Neural cell (in vitro differentiated cells): Measurements from ENCODE around the gene TEN1. TPM values are rescaled to one million over a fixed set of nuclear protein-coding genes. Genes with fewer than 3 reads are reported as not detected.

Experiments
- H2AFZ ChIP-seq: fragments of 200-600, 300-800 bp; sonication (generic), shearing (Covaris generic); 2 replicates; pipeline ENCODE4 v1.6.0; 2014; ENCODE audit warnings: low read depth, mild to moderate bottlenecking, antibody characterized with exemption, low read length, moderate library complexity
- H3F3A ChIP-seq: fragments of 200-600 bp; shearing (Covaris generic); 2 replicates; pipeline ENCODE4 v1.6.1; 2016; ENCODE audit warnings: mild to moderate bottlenecking, moderate library complexity, mixed read lengths, antibody characterized with exemption, low read length; ENCODE audit not compliant: insufficient read depth, poor library complexity, severe bottlenecking
- H3K27ac ChIP-seq: fragments of 200-600, 300-800 bp; sonication (generic), shearing (Covaris generic); 2 replicates; pipeline ENCODE4 v1.5.1; 2014; ENCODE audit warnings: mild to moderate bottlenecking, low read length, moderate library complexity
- H3K27me3 ChIP-seq: fragments of 300-800, 200-600 bp; sonication (generic), shearing (Covaris generic); 2 replicates; pipeline ENCODE4 v1.6.0; 2014; ENCODE audit warnings: mild to moderate bottlenecking, low read depth, low read length, moderate library complexity; ENCODE audit not compliant: insufficient read depth
- H3K36me3 ChIP-seq: fragments of 300-800, 200-600 bp; sonication (generic), shearing (Covaris generic); 2 replicates; pipeline ENCODE4 v1.5.1; 2014; ENCODE audit warnings: mild to moderate bottlenecking, antibody characterized with exemption, low read length, moderate library complexity; ENCODE audit not compliant: insufficient read depth
- H3K4me2 ChIP-seq: fragments of 300-800, 200-600 bp; sonication (generic), shearing (Covaris generic); 2 replicates; pipeline ENCODE4 v1.6.0; 2014; ENCODE audit warnings: mild to moderate bottlenecking, low read length
- H3K4me3 ChIP-seq: fragments of 300-800, 200-600 bp; sonication (generic), shearing (Covaris generic); 2 replicates; pipeline ENCODE4 v1.5.1; 2014; ENCODE audit warnings: mild to moderate bottlenecking, low read length, moderate library complexity
- H3K79me2 ChIP-seq: fragments of 200-600 bp; shearing (Covaris generic); replicated peaks from 2 replicates; pipeline ENCODE4 v1.6.0; 2014; ENCODE audit warnings: mild to moderate bottlenecking, low read length, moderate library complexity; ENCODE audit not compliant: insufficient read depth
- H3K9ac ChIP-seq: fragments of 300-800, 200-600 bp; sonication (generic), shearing (Covaris generic); 2 replicates; pipeline ENCODE4 v1.6.1; 2016; ENCODE audit warnings: mild to moderate bottlenecking, low read length, mixed read lengths
- H3K9me2 ChIP-seq: fragments of 200-600 bp; shearing (Covaris generic); 2 replicates; pipeline ENCODE4 v1.6.1; 2016; ENCODE audit warnings: mild to moderate bottlenecking, low read length, mixed read lengths; ENCODE audit not compliant: insufficient read depth
- H3K9me3 ChIP-seq: fragments of 200-600, 300-800 bp; sonication (generic), shearing (Covaris generic); 2 replicates; pipeline ENCODE4 v1.6.1; 2016; ENCODE audit warnings: mild to moderate bottlenecking, mixed run types, low read length, moderate library complexity, mixed read lengths
- H4K20me1 ChIP-seq: fragments of 200-600 bp; shearing (Covaris generic); 2 replicates; pipeline ENCODE4 v1.6.1; 2016; ENCODE audit warnings: mild to moderate bottlenecking, mixed run types; ENCODE audit not compliant: insufficient read depth
- EP300 ChIP-seq: fragments of 450-650 bp; conservative IDR thresholded peaks from 2 replicates; pipeline ENCODE4 v1.6.1; 2014; ENCODE audit warnings: antibody characterized with exemption, mild to moderate bottlenecking, moderate library complexity; ENCODE audit not compliant: poor library complexity, severe bottlenecking
- EZH2 ChIP-seq: fragments of 200-600, 300-800 bp; shearing (Covaris generic), sonication (generic); IDR thresholded peaks from 2 replicates; pipeline ENCODE4 v1.6.1; 2014; ENCODE audit warnings: antibody characterized with exemption, low read length, borderline replicate concordance, mild to moderate bottlenecking; ENCODE audit not compliant: insufficient read depth, poor library complexity, severe bottlenecking
- MXI1 ChIP-seq: fragments of 450-650 bp; conservative IDR thresholded peaks from 2 replicates; pipeline ENCODE4 v1.6.1; 2014; ENCODE audit warnings: antibody characterized with exemption, mild to moderate bottlenecking; ENCODE audit not compliant: poor library complexity, severe bottlenecking
- POLR2AphosphoS5 ChIP-seq: IDR thresholded peaks from 2 replicates; pipeline ENCODE4 v1.6.1; 2012
- RAD21 ChIP-seq: fragments of 450-650 bp; conservative IDR thresholded peaks from 2 replicates; pipeline ENCODE4 v1.6.1; 2014; ENCODE audit warnings: antibody characterized with exemption, mild to moderate bottlenecking, moderate library complexity
- SMC3 ChIP-seq: fragments of 450-650 bp; conservative IDR thresholded peaks from 2 replicates; pipeline ENCODE4 v1.6.1; 2014; ENCODE audit warnings: antibody characterized with exemption, mild to moderate bottlenecking, moderate library complexity; ENCODE audit not compliant: poor library complexity
- TAF1 ChIP-seq: IDR thresholded peaks from 2 replicates; pipeline ENCODE4 v1.6.1; 2012; ENCODE audit warnings: low read depth
- polyA plus RNA-seq: library from polyadenylated mRNA; depleted of rRNA; stranded (reverse); fragments of >200 nt; gene quantifications from 2 replicates; pipeline ENCODE4 v1.2.3, GENCODE V29; 2014
- TF ChIP-seq, protein P1 (sequence below): fragments of 450-650 bp; IDR thresholded peaks from 2 replicates; pipeline ENCODE4 v1.5.1; 2014; ENCODE audit warnings: antibody characterized with exemption, mild to moderate bottlenecking, moderate library complexity; ENCODE audit not compliant: poor library complexity, severe bottlenecking
- TF ChIP-seq, protein P2 (sequence below): IDR thresholded peaks from 2 replicates; pipeline ENCODE4 v1.6.1; 2012; ENCODE audit warnings: borderline replicate concordance

TEN1 gene
- polyA plus RNA-seq, 1 donor from 2014 or later = 33.1 TPM

DNA sequence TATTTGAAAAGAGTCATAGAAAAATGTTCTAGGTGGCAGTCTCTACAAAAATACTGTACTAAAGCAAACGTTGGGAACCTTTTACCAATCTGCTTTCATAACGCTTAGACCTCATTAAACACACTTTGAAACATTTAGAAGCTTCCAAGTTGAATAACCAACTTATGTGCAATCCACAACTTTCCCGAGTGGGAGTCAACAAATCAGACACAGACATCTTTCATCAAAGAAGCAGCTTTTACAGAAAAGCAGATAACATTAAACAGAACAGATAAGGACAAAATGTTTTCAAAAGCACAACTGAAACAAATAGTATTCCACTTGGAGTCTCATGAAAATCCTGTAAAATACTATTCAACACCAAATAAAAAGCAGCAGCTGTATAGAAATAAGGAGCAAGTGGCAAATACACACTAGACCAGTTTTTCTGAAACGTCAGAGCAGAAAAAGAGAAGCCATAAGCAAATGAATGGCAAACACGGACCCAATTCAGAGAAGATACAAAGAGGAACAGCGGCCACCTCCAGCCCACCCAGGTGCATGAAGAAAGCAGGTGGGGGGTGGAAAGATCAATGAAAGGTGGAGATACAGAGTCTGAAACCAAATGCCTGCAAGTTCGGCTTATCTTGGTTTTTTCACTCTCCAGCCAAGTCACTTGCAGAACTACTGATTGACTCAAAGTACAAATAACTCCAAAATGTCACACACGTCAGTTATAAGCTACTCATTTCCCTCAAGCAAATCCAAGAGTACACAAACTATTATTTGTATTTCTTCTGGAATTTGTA is 19.8 kb upstream of the TEN1 start:
- Histone ChIP-seq H3K4me2 (no peak overlapping the region), H3K36me3 (no peaks in the 10 kb centered on the region), H4K20me1 (no peaks in the 10 kb centered on the region), H3K27me3 (no peaks in the 10 kb centered on the region), H3K4me3 (no peak overlapping the region), H3K9ac (no peak overlapping the region), H3K79me2 (no peaks in the 10 kb centered on the region), H3K9me3 (no peaks in the 10 kb centered on the region), H3F3A (no peaks in the 10 kb centered on the region), H3K9me2 (no peaks in the 10 kb centered on the region), H2AFZ (no peak overlapping the region), H3K27ac (no peak overlapping the region)
- TF ChIP-seq EP300 = no peak

DNA sequence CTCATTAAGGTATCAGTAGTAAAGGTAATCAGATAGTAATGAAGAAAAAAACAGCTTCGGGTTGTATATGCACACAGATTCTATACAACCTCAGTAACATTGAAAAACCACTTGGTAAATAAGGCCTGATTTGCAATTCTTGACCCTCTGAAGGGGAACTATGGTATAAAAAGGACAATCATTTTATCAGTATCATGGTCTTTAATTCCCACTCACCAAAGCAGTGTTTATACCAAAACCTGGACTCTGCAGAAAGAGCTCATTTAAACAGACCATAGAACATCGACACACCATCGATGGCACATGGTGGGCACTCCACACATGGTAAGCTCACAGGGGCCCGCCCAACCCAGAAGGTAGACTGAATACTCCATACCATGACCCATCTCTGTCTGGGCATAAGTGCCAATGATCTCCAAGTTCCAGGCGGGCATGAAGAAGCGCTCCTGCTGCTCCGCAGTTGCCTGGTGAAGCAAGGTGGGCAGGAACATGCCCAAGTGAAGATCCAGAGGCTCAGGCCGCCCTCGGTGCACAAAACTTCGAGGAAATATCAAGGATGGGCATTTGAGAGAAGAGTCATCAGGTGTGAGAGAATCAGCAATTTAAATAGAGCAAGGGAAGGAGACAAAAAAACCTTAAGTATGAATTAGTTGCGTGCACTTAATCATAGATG is 19.1 kb upstream of the TEN1 start:
- H3K27ac ChIP-seq = no peak overlapping the region
- H4K20me1 ChIP-seq = no peaks in the 10 kb centered on the region

More for the DNA sequence above, 19.1 kb upstream of the TEN1 start:
- Histone ChIP-seq H3K4me3 (no peak overlapping the region), H3K9ac (no peak overlapping the region), H3K9me3 (no peaks in the 10 kb centered on the region), H3K36me3 (no peaks in the 10 kb centered on the region), H3K27me3 (no peaks in the 10 kb centered on the region), H3F3A (no peaks in the 10 kb centered on the region), H3K79me2 (no peaks in the 10 kb centered on the region), H3K4me2 (no peak overlapping the region), H3K9me2 (no peaks in the 10 kb centered on the region), H2AFZ (no peak overlapping the region)
- TF ChIP-seq, protein P1, sequence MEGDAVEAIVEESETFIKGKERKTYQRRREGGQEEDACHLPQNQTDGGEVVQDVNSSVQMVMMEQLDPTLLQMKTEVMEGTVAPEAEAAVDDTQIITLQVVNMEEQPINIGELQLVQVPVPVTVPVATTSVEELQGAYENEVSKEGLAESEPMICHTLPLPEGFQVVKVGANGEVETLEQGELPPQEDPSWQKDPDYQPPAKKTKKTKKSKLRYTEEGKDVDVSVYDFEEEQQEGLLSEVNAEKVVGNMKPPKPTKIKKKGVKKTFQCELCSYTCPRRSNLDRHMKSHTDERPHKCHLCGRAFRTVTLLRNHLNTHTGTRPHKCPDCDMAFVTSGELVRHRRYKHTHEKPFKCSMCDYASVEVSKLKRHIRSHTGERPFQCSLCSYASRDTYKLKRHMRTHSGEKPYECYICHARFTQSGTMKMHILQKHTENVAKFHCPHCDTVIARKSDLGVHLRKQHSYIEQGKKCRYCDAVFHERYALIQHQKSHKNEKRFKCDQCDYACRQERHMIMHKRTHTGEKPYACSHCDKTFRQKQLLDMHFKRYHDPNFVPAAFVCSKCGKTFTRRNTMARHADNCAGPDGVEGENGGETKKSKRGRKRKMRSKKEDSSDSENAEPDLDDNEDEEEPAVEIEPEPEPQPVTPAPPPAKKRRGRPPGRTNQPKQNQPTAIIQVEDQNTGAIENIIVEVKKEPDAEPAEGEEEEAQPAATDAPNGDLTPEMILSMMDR = no peak
- TF ChIP-seq, protein P2, sequence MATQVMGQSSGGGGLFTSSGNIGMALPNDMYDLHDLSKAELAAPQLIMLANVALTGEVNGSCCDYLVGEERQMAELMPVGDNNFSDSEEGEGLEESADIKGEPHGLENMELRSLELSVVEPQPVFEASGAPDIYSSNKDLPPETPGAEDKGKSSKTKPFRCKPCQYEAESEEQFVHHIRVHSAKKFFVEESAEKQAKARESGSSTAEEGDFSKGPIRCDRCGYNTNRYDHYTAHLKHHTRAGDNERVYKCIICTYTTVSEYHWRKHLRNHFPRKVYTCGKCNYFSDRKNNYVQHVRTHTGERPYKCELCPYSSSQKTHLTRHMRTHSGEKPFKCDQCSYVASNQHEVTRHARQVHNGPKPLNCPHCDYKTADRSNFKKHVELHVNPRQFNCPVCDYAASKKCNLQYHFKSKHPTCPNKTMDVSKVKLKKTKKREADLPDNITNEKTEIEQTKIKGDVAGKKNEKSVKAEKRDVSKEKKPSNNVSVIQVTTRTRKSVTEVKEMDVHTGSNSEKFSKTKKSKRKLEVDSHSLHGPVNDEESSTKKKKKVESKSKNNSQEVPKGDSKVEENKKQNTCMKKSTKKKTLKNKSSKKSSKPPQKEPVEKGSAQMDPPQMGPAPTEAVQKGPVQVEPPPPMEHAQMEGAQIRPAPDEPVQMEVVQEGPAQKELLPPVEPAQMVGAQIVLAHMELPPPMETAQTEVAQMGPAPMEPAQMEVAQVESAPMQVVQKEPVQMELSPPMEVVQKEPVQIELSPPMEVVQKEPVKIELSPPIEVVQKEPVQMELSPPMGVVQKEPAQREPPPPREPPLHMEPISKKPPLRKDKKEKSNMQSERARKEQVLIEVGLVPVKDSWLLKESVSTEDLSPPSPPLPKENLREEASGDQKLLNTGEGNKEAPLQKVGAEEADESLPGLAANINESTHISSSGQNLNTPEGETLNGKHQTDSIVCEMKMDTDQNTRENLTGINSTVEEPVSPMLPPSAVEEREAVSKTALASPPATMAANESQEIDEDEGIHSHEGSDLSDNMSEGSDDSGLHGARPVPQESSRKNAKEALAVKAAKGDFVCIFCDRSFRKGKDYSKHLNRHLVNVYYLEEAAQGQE = no peak
- TF ChIP-seq TAF1 (no peak), MXI1 (no peak), POLR2AphosphoS5 (no peak), SMC3 (no peak), RAD21 (no peak), EZH2 (no peak), EP300 (no peak)
